NT2/D1 (cell line): Measurements from ENCODE around the gene WDR27.

Experiments
- YY1 ChIP-seq: IDR thresholded peaks from 2 replicates; pipeline ENCODE4 v1.6.1; 2011; ENCODE audit not compliant: insufficient read length, insufficient read depth
- ZNF274 ChIP-seq: IDR thresholded peaks from 2 replicates; pipeline ENCODE4 v1.6.1; 2011; ENCODE audit warnings: mild to moderate bottlenecking, low read depth, low read length

DNA sequence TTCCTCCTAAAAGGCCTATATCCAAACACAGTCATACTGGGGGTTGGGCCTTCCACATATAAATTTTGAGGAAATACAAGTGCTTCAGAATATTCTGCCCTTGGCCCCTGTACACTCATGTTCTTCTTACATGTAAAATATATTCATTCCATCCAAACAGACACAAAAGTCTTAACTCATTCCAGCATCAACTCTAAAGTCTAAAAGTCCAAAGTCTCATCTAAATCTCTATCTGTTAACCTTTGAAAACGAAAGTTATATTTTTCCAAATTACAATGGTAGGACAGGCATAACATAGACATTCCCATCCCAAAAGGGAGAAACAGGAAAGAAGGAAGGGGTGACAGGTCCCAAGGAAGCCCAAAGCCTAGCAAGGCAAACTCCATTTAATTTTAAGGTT is 232.8 kb downstream of the WDR27 start:
- TF ChIP-seq YY1, result no peak
- no peak for TF ChIP-seq ZNF274
